Lung (tissue), 12 donors: Measurements from ENCODE around the gene TMEM134. TPM values are rescaled to one million over a fixed set of nuclear protein-coding genes. Genes with fewer than 3 reads are reported as not detected.
"Not testable (repeated sequence)": the region's sequence is repeated elsewhere in the genome, so short reads cannot be mapped to it uniquely, and the experiment has no call there.

Experiments
- ATAC-seq: fragments of 200-7000 bp; cut with Tn5 transposase; one replicate; pipeline ENCODE4 v1.9.1; 2020; ENCODE audit warnings: moderate number of reproducible peaks; ENCODE audit not compliant: insufficient read depth, low FRiP score
- DNase-seq, 3 donors: peaks; one replicate each; pipeline ENCODE4 v3.0.0-alpha.2; 2013 to 2017
- H3K27ac ChIP-seq, 2 donors: one replicate each; pipeline ENCODE4 v1.5.1; 2013; ENCODE audit warnings: mild to moderate bottlenecking in 2 of 2, moderate library complexity in 2 of 2, control low read depth in 1 of 2, inconsistent platforms in 1 of 2, low read depth in 1 of 2, low read length in 1 of 2
- H3K27me3 ChIP-seq, 3 donors: one replicate each; pipeline ENCODE4 v1.5.1; 2013; ENCODE audit warnings: low read length in 2 of 3; ENCODE audit not compliant: control insufficient read depth in 3 of 3, insufficient read depth in 3 of 3
- H3K36me3 ChIP-seq, 4 donors: one replicate each; pipeline ENCODE4 v1.5.1; 2013; ENCODE audit warnings: low read length in 4 of 4, mild to moderate bottlenecking in 1 of 4, moderate library complexity in 1 of 4; ENCODE audit not compliant: control insufficient read depth in 4 of 4, insufficient read depth in 4 of 4
- H3K4me1 ChIP-seq, 5 donors: one replicate each; pipeline ENCODE4 v1.5.1; 2013; ENCODE audit warnings: low read length in 5 of 5, mild to moderate bottlenecking in 2 of 5, moderate library complexity in 1 of 5; ENCODE audit not compliant: control insufficient read depth in 5 of 5, insufficient read depth in 5 of 5
- H3K4me3 ChIP-seq: one replicate; pipeline ENCODE4 v1.5.1; 2013; ENCODE audit warnings: mild to moderate bottlenecking, control low read depth, moderate library complexity
- H3K9ac ChIP-seq, 2 donors: one replicate each; pipeline ENCODE4 v1.5.1; 2013; ENCODE audit warnings: low read length in 2 of 2, control low read depth in 1 of 2; ENCODE audit not compliant: insufficient read depth in 1 of 2
- H3K9me3 ChIP-seq, 4 donors: one replicate each; pipeline ENCODE4 v1.5.1; 2013; ENCODE audit warnings: low read length in 3 of 4, mild to moderate bottlenecking in 1 of 4, moderate library complexity in 1 of 4; ENCODE audit not compliant: control insufficient read depth in 4 of 4, insufficient read depth in 3 of 4
- CTCF ChIP-seq: IDR thresholded peaks from 2 replicates; pipeline ENCODE4 v1.5.1; 2012; ENCODE audit warnings: mild to moderate bottlenecking; ENCODE audit errors: control extremely low read depth, extremely low read depth
- WGBS, 2 donors: extraction: QIAGEN DNeasy Blood & Tissue Kit; methylation state at CpG; one replicate each; pipeline ENCODE4 v1.1.7; 2013; 5-methylcytosine and 5-hydroxymethylcytosine counted together
- polyA plus RNA-seq, 2 donors: library from polyadenylated mRNA; stranded (reverse); fragments of 200-250 nt; gene quantifications; one replicate each; pipeline ENCODE4 v1.2.1, GENCODE V29; 2013
- total RNA-seq, 2 donors: library from RNA; depleted of rRNA in 1 of 2; stranded (reverse); fragments of >200 nt in 1 of 2; gene quantifications; one replicate each; pipeline ENCODE4 v1.2.1, GENCODE V29; 2014 to 2021
- donor health status: control.
- donor health status: control.
- donor health status: Bipolar disorder and iron deficiency.
- donor health status: healthy.
- donor health status: DM: yes; HTN: yes; CAD: no.

TMEM134 gene
- total and polyA plus RNA-seq, 4 donors, result 32.5 to 91.4 (median 83.1) TPM

GRCh38 chr11:67429038-67429668 is 39.9 kb downstream of the TMEM134 start:
- H3K9me3 ChIP-seq, result no peaks in the 10 kb centered on the region
- no peak for TF ChIP-seq CTCF
- DNase-seq (no peak), ATAC-seq (no peak)
- peak overlapping the region; percentile 90 to 98 for H3K9ac ChIP-seq
- H3K4me3 ChIP-seq, result peak overlapping the region; percentile 89
- 50 to 58% methylated on average over 12 of the region's 12 CpGs for WGBS, 2 donors
- H3K4me1 ChIP-seq, result peaks cover 0 to 13% (median 6%) of the 10 kb centered on the region in 5 donors
- H3K27ac ChIP-seq, result peak overlapping the region in 1 of 2 donors; percentile 95
- H3K27me3 ChIP-seq, result no peaks in the 10 kb centered on the region
- peaks cover 0 to 30% (median 11%) of the 10 kb centered on the region in 4 donors for H3K36me3 ChIP-seq

GRCh38 chr11:67428052-67429001 is 40.7 kb downstream of the TMEM134 start, which contains the start of gene RPS6KB2:
RPS6KB2 (plus strand) TSS chr11:67428494; CDS start chr11:67428546, 52 bp downstream.
- H3K4me3 ChIP-seq, result peak within 1 kb of the TSS; percentile 89
- peaks cover 0 to 22% (median 9%) of the 10 kb centered on the region in 4 donors for H3K36me3 ChIP-seq
- WGBS, 2 donors, result 0% methylated on average over 68 of the region's 68 CpGs
- peak; percentile 93 for ATAC-seq
- no peaks in the 10 kb centered on the region for H3K9me3 ChIP-seq
- H3K27ac ChIP-seq, result peak within 1 kb of the TSS; percentile 80 to 95
- TF ChIP-seq CTCF, result no peak
- H3K9ac ChIP-seq, result peak within 1 kb of the TSS; percentile 90 to 98
- H3K4me1 ChIP-seq, result peaks cover 0 to 13% (median 6%) of the 10 kb centered on the region in 5 donors
- no peaks in the 10 kb centered on the region for H3K27me3 ChIP-seq
- peak; percentile 98 to 99 (median 98) for DNase-seq

GRCh38 chr11:67427364-67427859 is 41.6 kb downstream of the TMEM134 start:
- H3K27ac ChIP-seq, result peak overlapping the region in 1 of 2 donors; percentile 89
- WGBS, 2 donors, result 68 to 78% methylated on average over 19 of the region's 19 CpGs
- H3K4me1 ChIP-seq, result peaks cover 0 to 13% (median 6%) of the 10 kb centered on the region in 5 donors

More at GRCh38 chr11:67427364-67427859, 41.6 kb downstream of the TMEM134 start:
- Histone ChIP-seq H3K4me3 (peak overlapping the region; percentile 52), H3K36me3 (peaks cover 0 to 14% (median 8%) of the 10 kb centered on the region in 4 donors), H3K9ac (peak overlapping the region in 1 of 2 donors; percentile 93)
- not testable (repeated sequence) for ATAC-seq, H3K9me3 ChIP-seq, DNase-seq, H3K27me3 ChIP-seq
